ENCODE measurements around the gene C10orf62. TPM values are rescaled to one million over a fixed set of nuclear protein-coding genes. Genes with fewer than 3 reads are reported as not detected.
A peak's percentile ranks its signal among the peaks of the same experiment; 100 is the strongest.

C10orf62 gene
- total RNA-seq, 2 experiments from 2014 or later, result not detected

- ATAC-seq (no peak), DNase-seq (no peak)
- Mint-ChIP-seq H3K27ac (peak overlapping the region; percentile 46), H3K27me3 (no peaks in the 10 kb centered on the region), H3K4me3 (no peak overlapping the region), H3K36me3 (ENCODE audit: low read depth) (no peaks in the 10 kb centered on the region), H3K4me1 (ENCODE audit: low read depth) (no peaks in the 10 kb centered on the region), H3K9me3 (no peaks in the 10 kb centered on the region)
- ChIA-PET CTCF (interaction anchor here (1.1 to 1.5 kb wide), 2 partner anchors 12 to 26 kb away, joined by 6 read pairs; no protein-coding TSS in a partner anchor), POLR2A (no interaction called here)
- intact Hi-C loops (cut with micrococcal nuclease), result no loop called here
- TF ChIP-seq CTCF (IDR thresholded peaks at IDR 0.05), result no peak
These were observed 8.3 kb downstream of the C10orf62 start for GRCh38 chr10:97597778-97598177.

GRCh38 chr10:97598407-97599271 lies 9.1 kb downstream of the C10orf62 start:
- intact Hi-C loops (cut with micrococcal nuclease), result no loop called here
- Mint-ChIP-seq H3K27ac (no peak overlapping the region), H3K4me3 (no peak overlapping the region), H3K27me3 (no peaks in the 10 kb centered on the region), H3K36me3 (ENCODE audit: low read depth) (no peaks in the 10 kb centered on the region), H3K9me3 (no peaks in the 10 kb centered on the region), H3K4me1 (ENCODE audit: low read depth) (no peaks in the 10 kb centered on the region)
- TF ChIP-seq CTCF (IDR thresholded peaks at IDR 0.05), result no peak
- no peak for DNase-seq
- ATAC-seq, result no peak
- ChIA-PET POLR2A (no interaction called here), CTCF (interaction anchor here (1.0 to 1.5 kb wide), 3 partner anchors 11 to 430 kb away, joined by 3 to 6 read pairs (median 6); no protein-coding TSS in a partner anchor)

GRCh38 chr10:97599272-97599619 lies 9.7 kb downstream of the C10orf62 start:
- no peaks in the 10 kb centered on the region for H3K9me3 Mint-ChIP-seq
- ChIA-PET POLR2A (no interaction called here), CTCF (interaction anchor here (1.0 to 1.5 kb wide), 2 partner anchors 27 to 429 kb away, joined by 3 to 6 read pairs; no protein-coding TSS in a partner anchor)
- H3K36me3 Mint-ChIP-seq (ENCODE audit: low read depth), result no peaks in the 10 kb centered on the region
- intact Hi-C loops (cut with micrococcal nuclease), result no loop called here
- H3K4me3 Mint-ChIP-seq, result no peak overlapping the region
- no peaks in the 10 kb centered on the region for H3K4me1 Mint-ChIP-seq (ENCODE audit: low read depth)
- no peak for ATAC-seq
- DNase-seq, result no peak
- no peak for TF ChIP-seq CTCF (IDR thresholded peaks at IDR 0.05)
- H3K27ac Mint-ChIP-seq, result no peak overlapping the region
- no peaks in the 10 kb centered on the region for H3K27me3 Mint-ChIP-seq

- H3K4me3 Mint-ChIP-seq, result no peak overlapping the region
- no peak for DNase-seq
- ChIA-PET CTCF (no interaction called here), POLR2A (interaction anchor here (0.7 kb wide), 1 partner anchor 40 kb away, joined by 5 read pairs; the partner anchor contains the start of gene PI4K2A)
- no peaks in the 10 kb centered on the region for H3K9me3 Mint-ChIP-seq
- ATAC-seq, result no peak
- no peak overlapping the region for H3K27ac Mint-ChIP-seq
- peaks cover under 1% of the 10 kb centered on the region for H3K27me3 Mint-ChIP-seq
- no peak for TF ChIP-seq CTCF (IDR thresholded peaks at IDR 0.05)
- H3K4me1 Mint-ChIP-seq (ENCODE audit: low read depth), result no peaks in the 10 kb centered on the region
- intact Hi-C loops (cut with micrococcal nuclease), result no loop called here
- no peaks in the 10 kb centered on the region for H3K36me3 Mint-ChIP-seq (ENCODE audit: low read depth)
These were observed 11.1 kb downstream of the C10orf62 start for GRCh38 chr10:97600616-97601015.

Measured in activated CD8-positive, alpha-beta T cell treated with anti-CD3 and anti-CD28 coated beads for 36 hours (primary cell).